HS-27A (cell line): ENCODE measurements around the gene SUDS3.
"Not testable (repeated sequence)": the region's sequence is repeated elsewhere in the genome, so short reads cannot be mapped to it uniquely, and the experiment has no call there.

Source experiments
- DNase-seq: peaks from one replicate; pipeline ENCODE4 v3.0.0-alpha.2; 2012; ENCODE audit warnings: low read depth, missing footprints

Gene SUDS3

DNA sequence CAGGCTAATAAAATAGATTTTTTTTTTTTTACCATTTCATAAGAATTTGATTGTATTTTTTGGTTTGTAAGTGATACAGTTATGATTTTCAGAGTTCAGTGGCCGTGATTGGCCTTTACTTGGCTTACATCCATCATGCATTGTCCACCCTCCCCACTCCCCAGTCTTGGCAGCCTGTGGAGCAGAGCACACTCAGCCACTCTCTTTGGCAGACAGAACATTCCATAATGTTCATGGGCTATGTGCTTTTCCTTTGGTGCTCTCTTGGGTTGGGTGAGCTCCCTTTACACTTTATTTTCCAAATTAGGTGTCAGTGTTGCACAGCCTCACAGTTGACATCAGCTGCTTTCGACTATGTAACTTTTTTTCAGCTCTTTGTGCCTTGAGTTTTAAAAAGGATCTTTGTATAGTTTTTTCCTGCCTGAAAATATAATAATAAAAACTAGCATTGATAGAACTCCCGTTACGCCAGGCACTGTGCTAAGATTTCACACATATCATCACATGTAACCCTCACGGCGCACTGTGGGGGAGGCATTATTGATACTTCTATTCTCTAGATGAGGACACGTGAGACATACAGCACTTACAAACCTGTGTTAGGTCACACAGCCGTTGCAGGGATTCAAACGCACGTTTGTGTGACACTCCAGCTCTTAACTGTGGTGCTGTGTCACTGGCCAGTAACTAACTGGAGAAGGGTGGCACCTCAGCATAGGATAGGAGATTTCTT is 21.5 kb downstream of the SUDS3 start:
- no peak for DNase-seq

DNA sequence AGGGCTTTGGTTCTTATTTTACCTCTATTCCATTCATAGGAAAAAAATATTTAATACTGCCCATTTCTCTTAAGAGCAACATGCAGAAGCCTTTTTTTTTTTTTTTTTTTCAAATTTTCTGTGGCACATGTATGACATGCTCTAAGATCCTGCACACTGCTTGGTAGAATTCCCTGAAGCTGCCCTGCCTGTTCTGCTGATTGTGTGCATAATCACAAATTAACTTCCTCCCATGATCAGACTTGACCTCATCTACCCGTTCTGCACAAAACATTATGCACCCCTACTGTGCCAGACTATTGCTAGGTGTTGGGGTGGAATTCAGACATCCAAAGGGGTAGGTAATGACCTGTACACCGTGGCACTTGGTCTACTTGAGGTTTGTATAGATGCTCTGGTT is 22.2 kb downstream of the SUDS3 start:
- DNase-seq, result no peak

DNA sequence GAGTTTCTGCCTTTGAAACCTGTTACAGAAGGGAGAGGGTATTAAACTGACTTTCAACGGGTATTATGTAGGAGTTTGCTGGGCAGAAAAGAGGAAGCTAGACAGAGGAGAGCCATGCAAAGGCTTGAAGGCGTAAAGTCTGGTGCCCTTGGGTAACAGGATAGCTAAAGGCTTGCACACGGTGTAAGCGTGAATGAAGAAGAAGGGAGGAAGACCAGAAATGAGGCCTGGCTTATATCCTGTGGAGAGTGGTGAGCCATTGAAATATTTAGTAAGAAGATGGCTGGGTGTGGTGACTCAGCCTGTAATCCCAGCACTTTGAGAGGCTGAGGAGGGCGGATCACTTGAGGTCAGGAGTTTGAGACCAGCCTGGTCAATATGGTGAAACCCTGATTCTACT is 22.6 kb downstream of the SUDS3 start:
- DNase-seq, result no peak

- no peak for DNase-seq
These were observed 25.9 kb downstream of the SUDS3 start for GRCh38 chr12:118402251-118402650.

DNA sequence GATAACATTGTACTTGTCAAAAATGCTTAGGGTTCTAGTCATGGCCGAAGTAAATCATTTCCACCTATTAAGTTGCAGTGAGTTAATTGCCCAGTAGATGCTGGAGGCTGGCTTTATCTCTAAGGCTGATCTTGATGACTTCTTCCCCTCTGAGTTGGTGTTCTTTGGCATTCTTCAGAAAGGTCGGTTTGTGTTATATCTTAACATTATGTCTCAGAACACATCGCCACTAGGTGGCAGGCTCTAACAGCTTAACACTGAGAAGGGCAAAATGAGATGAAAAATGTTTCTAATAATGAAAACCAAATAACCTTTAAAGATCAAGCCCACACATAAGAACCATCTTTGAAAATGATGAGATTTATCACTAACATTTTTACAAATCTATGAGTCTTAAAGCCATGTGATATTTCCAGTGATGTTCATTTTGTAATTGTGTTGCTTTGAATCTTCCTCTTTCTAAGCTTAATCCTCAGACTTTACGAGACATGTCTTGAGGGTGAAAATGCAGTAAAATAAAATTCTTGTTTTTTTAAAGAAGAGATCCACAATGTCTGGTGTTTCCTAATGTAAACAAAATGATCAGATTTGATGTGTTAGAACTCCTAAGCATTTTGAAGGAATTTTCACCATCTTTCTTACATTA is 28.6 kb downstream of the SUDS3 start:
- peak; percentile 35 for DNase-seq

DNA sequence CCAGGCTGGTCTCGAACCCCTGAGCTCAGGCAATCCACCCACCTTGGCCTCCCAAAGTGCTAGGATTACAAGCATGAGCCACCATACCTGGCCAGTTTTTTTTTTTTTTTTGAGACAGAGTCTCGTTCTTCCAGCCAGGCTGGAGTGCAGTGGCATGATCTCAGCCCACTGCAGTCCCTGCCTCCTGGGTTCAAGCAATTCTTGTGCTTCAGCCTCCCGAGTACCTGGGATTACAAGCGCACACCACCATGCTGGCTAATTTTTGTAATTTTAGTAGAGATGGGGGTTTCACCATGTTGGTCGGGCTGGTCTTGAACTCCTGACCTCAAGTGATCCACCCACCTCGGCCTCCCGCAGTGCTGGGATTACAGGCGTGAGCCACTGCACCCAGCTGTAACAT is 31.9 kb downstream of the SUDS3 start:
- not testable (repeated sequence) for DNase-seq

DNA sequence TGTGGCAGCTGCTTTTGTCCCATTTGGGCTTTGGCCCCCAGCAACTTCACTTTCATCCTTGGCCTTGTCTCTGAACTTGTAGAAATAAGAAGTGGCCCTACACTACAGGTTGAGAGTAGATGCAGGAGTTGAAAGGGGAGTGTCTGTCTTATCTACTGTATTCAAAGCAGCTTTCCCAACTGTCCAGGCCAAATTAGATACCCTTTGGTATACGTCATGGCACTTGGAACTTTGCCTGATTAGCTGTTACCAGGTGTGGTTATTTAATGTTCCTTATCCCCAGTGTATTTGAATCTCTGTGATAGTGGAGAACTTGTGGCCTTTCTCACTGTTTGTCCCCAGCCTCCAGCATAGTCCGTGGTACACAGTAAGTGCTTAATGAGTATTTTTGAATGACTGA is 33.5 kb downstream of the SUDS3 start:
- no peak for DNase-seq

- DNase-seq, result no peak
These were observed 41.6 kb downstream of the SUDS3 start for GRCh38 chr12:118417942-118418341.

DNA sequence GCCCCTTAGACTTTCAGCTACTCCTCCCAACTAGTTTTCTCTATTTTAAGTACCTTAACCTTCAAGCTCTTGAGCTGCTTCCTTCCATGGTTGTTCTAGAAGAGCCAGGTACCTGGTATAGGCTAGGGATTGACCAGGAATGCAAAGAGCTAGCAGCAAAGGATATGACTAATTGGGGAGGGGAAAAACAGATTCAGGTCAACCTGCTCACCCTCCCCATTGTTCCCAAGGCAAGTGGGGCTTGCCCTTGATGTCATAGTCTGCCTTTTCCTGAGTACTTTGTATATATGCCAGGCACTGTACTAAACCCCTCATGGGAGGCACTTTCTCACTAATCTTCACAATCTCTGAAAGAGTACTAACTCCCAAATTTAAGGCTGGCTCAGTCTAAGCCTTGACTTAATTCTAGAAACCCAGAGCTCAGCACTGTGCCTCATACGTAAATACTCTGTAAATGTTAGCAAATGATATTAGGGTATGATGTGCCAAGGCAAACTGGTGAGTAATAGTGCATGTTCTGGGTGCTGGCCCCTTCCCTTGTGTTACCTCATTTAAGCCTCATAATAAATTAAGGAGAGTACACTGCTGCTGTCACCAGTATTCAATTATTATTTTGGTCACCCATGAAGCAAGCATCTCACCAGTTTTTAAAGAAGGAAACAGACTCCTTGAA is 42.2 kb downstream of the SUDS3 start:
- DNase-seq, result no peak

DNA sequence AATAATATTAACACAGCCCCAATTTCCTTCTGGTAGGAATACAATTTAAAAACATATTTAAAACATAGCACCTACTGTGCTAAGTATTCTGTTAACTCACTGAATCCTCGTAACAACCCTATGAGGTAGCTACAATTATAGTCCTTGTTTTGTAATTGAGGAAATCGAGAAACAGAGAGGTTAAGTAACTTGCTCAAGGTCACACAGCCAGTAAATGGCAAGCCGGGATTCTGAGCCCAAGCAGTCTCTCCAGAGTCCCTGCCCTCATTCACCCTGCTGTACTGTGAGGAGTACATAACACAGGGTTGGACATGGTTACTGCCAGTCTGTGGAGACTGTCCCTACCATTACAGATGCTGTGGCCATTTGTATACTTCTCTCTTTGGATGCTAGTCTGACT is 44.3 kb downstream of the SUDS3 start:
- no peak for DNase-seq

- DNase-seq, result no peak
These were observed 48.5 kb downstream of the SUDS3 start for GRCh38 chr12:118424884-118425283.

DNA sequence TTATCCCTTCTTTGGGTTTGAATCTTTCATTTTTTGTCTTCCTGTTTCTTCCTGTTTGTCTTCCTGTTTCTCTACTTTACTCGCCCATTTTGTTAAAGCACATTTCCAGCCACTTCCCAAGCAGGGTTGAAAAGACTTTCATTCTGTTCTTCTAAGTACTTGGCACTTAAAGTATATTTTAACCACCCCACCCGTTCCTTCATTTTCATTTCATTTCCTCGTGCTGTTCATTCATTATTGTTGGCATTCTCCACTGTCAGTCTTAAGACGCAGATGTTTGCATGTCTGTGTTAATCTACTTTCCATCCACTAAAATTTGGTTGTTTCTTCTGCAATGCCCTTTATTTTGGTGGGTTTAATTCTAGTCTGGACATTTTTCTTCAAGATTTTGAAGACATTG is 49.0 kb downstream of the SUDS3 start:
- DNase-seq, result no peak

GRCh38 chr12:118427819-118428218 is 51.5 kb downstream of the SUDS3 start:
- DNase-seq, result no peak

GRCh38 chr12:118428643-118429042 is 52.3 kb downstream of the SUDS3 start:
- DNase-seq, result no peak

DNA sequence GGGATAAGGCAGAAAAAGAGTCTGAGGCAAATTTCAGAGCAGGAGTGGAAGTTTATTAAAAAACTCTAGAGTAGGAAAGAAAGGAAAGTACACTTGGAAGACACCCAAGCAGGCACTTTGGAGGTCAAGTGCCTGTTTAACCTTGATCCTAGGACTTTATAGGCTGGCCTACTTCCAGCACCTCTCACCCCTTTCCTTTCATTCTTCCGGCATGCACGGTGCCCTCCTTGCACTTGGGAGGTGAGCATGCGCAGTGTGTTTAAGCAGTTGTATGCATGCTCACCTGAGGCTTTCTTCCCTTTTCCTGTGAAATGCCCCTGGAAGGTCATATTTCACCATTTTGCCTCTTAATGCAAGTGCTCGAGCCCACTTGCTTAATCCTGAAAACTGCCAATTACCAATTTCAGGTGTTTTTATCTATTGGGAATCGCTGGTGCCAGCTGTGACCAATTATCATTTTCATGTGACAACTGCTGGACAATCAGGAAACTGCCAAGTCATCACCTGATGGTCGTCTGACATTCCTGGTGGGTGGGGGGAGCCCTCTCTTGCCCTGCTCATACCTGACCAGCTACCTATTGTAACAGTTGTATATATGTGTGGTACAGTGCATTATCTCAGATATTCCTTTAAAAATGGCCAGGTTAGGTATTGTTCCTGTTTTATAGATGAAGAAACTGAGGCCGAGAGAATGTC is 53.5 kb downstream of the SUDS3 start:
- DNase-seq, result no peak

GRCh38 chr12:118430516-118430915 is 54.2 kb downstream of the SUDS3 start:
- no peak for DNase-seq

GRCh38 chr12:118432812-118433545 is 56.6 kb downstream of the SUDS3 start:
- DNase-seq, result no peak

DNA sequence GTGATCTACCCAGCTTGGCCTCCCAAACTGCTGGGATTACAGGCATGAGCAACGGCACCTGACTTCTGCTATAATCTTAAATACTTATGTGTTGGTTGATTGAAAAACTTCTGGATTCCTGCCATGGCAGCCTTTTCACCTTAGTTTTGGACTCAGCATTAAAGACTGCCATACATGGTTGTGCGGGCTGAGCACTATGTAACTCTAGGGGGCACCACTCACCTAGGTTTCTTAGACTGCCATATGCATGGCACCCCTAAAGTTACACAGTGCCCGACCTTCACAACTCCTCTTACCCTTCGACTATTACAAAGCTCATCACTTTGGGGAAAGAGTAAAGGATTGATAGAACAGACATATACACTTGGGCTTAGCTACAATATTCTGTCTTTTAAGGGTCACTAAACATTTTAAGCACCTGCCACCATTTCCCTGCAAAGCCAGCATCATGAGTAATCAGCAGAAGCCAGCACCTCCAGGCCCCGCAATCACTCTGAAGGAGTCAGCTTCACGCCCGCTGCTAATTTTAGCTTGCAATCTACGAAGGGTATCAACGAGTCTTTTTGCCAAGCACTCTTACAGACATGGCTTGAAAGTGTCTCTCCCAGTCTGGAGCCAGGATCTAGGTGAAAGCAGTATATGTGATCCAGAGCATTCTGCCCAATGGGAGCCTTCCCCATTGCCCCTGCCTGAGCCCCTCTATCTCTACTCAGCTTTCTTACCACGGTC is 59.8 kb downstream of the SUDS3 start:
- peak; percentile 63 for DNase-seq

DNA sequence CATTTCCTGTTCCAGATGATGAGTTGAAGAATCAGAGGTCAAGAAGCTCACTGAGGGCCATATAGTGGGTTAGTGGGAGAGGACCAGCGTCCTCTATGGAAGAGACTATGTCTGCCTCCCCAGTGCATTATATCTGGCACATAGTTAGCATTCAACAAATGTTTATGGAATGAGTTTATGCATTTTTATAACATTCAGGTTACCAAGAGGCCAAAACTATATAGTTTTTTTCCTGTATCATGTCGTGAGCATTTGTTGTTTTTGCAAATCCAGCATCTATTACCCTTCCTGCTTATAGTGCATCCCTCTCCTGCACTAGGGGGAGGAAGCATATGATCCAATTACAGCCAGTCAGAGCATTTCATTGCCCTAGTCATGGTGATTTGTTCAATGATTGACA is 60.6 kb downstream of the SUDS3 start:
- peak; percentile 84 for DNase-seq

DNA sequence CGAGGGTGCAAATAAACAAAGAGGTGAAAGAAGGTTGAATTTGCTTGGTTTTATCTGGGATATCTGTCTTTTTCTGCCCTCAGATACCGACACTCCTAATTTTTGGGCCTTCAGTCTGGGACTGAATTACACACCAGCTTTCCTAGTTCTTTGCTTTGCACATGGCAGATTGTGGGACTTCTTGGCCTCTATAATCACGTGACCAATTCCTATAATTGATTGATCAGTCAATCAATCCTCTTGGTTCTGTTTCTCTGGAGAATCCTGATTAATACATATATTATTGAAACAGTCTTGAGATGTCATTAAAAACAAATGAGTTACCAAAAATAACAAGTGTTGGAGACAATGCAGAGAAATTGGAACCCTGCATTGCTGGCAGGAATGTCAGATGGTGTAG is 62.7 kb downstream of the SUDS3 start:
- no peak for DNase-seq

- DNase-seq, result no peak
These were observed 69.9 kb downstream of the SUDS3 start for GRCh38 chr12:118446247-118446646.
